ENCODE measurements around the gene GBE1. TPM values are rescaled to one million over a fixed set of nuclear protein-coding genes. Genes with fewer than 3 reads are reported as not detected.

GBE1 gene
- polyA plus RNA-seq, 1 of the 3 experiments (the other 2 are of a cell fraction) = 14.2 TPM

GRCh38 chr3:81695302-81695701, 66.1 kb downstream of the GBE1 start:
- Histone ChIP-seq H3K9ac (no peak overlapping the region), H3K79me2 (ENCODE audit: insufficient read depth) (peaks cover 4% of the 10 kb centered on the region; the same call in 1 of the 2 replicates), H3K9me3 (no peaks in the 10 kb centered on the region), H3K4me1 (ENCODE audit: control insufficient read depth in 1 of 2, insufficient read depth in 2 of 2, low read depth in 1 of 2, low read length in 1 of 2) (no peaks in the 10 kb centered on the region), H3K27ac (ENCODE audit: low read depth in 2 of 2, low read length in 1 of 2) (no peak overlapping the region), H2AFZ (ENCODE audit: low read depth) (no peak overlapping the region), H3K9me2 (no peaks in the 10 kb centered on the region), H3F3A (replicated peaks; ENCODE audit: insufficient read depth) (peaks cover 2% of the 10 kb centered on the region), H4K20me1 (ENCODE audit: insufficient read depth) (no peaks in the 10 kb centered on the region), H3K27me3 (ENCODE audit: insufficient read depth) (no peaks in the 10 kb centered on the region), H3K36me3 (replicated peaks in 1 of 2; ENCODE audit: control insufficient read depth in 1 of 2, insufficient read depth in 2 of 2, low read length in 1 of 2) (peaks cover 2 to 8% of the 10 kb centered on the region in 2 experiments), H3K4me2 (no peak overlapping the region), H3K4me3 (ENCODE audit: low read depth in 2 of 2, low read length in 1 of 2) (no peak overlapping the region)
- POLR2A ChIA-PET = no interaction called here
- TF ChIP-seq USF1 (IDR thresholded peaks at IDR 0.05; ENCODE audit: borderline replicate concordance, low read depth) (no peak), RCOR1 (IDR thresholded peaks at IDR 0.05; ENCODE audit: low read length) (no peak), TCF12 (IDR thresholded peaks at IDR 0.05) (no peak), NRF1 (IDR thresholded peaks at IDR 0.05; ENCODE audit: low read depth, low read length) (no peak), EZH2phosphoT487 (IDR thresholded peaks at IDR 0.05; ENCODE audit: borderline replicate concordance, low read depth) (no peak), FOXM1 (IDR thresholded peaks at IDR 0.05; ENCODE audit: low read depth) (no peak), RAD21 (IDR thresholded peaks at IDR 0.05; ENCODE audit: low read length) (no peak), MAX (IDR thresholded peaks at IDR 0.05; ENCODE audit: low read depth) (no peak), CHD2 (IDR thresholded peaks at IDR 0.05; ENCODE audit: low read length, partially characterized antibody) (no peak), RFX5 (IDR thresholded peaks at IDR 0.05; ENCODE audit: low read length) (no peak), NFIC (IDR thresholded peaks at IDR 0.05; ENCODE audit: borderline replicate concordance) (no peak), SMC3 (IDR thresholded peaks at IDR 0.05; ENCODE audit: low read depth, low read length) (no peak)
- DNase-seq = no peak
- CTCF ChIA-PET = no interaction called here
- 99% methylated on average over 2 of the region's 2 CpGs for WGBS (ENCODE audit: low lambda C conversion rate)

GRCh38 chr3:81694662-81695061, 66.8 kb downstream of the GBE1 start:
- Histone ChIP-seq H3K9ac (no peak overlapping the region), H2AFZ (ENCODE audit: low read depth) (no peak overlapping the region), H3K9me3 (no peaks in the 10 kb centered on the region), H4K20me1 (ENCODE audit: insufficient read depth) (no peaks in the 10 kb centered on the region), H3K9me2 (no peaks in the 10 kb centered on the region), H3K79me2 (ENCODE audit: insufficient read depth) (peaks cover 4% of the 10 kb centered on the region; the same call in 1 of the 2 replicates), H3K27ac (ENCODE audit: low read depth in 2 of 2, low read length in 1 of 2) (no peak overlapping the region), H3K4me2 (no peak overlapping the region), H3K27me3 (ENCODE audit: insufficient read depth) (no peaks in the 10 kb centered on the region), H3K36me3 (replicated peaks in 1 of 2; ENCODE audit: control insufficient read depth in 1 of 2, insufficient read depth in 2 of 2, low read length in 1 of 2) (peaks cover 2 to 5% of the 10 kb centered on the region in 2 experiments), H3K4me1 (ENCODE audit: control insufficient read depth in 1 of 2, insufficient read depth in 2 of 2, low read depth in 1 of 2, low read length in 1 of 2) (no peaks in the 10 kb centered on the region), H3F3A (replicated peaks; ENCODE audit: insufficient read depth) (peaks cover 2% of the 10 kb centered on the region), H3K4me3 (ENCODE audit: low read depth in 2 of 2, low read length in 1 of 2) (no peak overlapping the region)
- 88% methylated on average over 5 of the region's 5 CpGs for WGBS (ENCODE audit: low lambda C conversion rate)
- TF ChIP-seq EP300 (IDR thresholded peaks at IDR 0.05; ENCODE audit: borderline replicate concordance in 1 of 2, low read depth in 1 of 2, low read length in 1 of 2) (no peak), IRF3 (IDR thresholded peaks at IDR 0.05; ENCODE audit: low read depth, low read length) (no peak), GATA2 (CRISPR knock-in tag; IDR thresholded peaks at IDR 0.05) (no peak), MXI1 (IDR thresholded peaks at IDR 0.05; ENCODE audit: low read depth, low read length) (no peak), FOXJ3 (CRISPR knock-in tag; IDR thresholded peaks at IDR 0.05) (no peak), ZBTB33 (IDR thresholded peaks at IDR 0.05; ENCODE audit: borderline replicate concordance, low read depth) (no peak), FOSL2 (IDR thresholded peaks at IDR 0.05; ENCODE audit: borderline replicate concordance, low read depth) (no peak)
- ChIA-PET CTCF (interaction anchor here (2.0 kb wide), 1 partner anchor 17 kb away, joined by 6 read pairs; no protein-coding TSS in a partner anchor), POLR2A (no interaction called here)
- no peak for DNase-seq
